T-helper 9 cell (primary cell): Measurements from ENCODE around the gene CCL14.

Source experiments
- DNase-seq: peaks from one replicate; pipeline ENCODE4 v3.0.0-alpha.2; 2020

Gene CCL14

DNA sequence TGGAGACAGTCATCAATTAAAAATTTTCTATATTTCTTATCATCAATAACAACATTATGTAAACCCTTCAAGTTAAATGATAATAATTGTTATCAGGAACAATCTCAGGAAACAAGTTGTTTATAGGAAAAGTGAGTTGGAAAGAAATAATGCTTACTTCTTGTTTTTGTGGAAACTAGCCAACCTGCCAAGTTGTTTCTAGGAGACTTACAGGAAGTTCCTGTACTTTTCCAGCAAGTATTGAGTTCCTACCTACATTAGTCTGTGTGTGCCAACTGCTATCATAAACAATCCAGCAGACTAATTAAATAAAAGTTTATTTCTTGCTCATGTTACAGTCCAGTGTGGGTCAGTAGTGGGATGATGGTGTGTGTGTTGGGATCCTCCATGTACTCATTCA lies 1.6 kb upstream of the CCL14 start:
- DNase-seq = no peak

DNA sequence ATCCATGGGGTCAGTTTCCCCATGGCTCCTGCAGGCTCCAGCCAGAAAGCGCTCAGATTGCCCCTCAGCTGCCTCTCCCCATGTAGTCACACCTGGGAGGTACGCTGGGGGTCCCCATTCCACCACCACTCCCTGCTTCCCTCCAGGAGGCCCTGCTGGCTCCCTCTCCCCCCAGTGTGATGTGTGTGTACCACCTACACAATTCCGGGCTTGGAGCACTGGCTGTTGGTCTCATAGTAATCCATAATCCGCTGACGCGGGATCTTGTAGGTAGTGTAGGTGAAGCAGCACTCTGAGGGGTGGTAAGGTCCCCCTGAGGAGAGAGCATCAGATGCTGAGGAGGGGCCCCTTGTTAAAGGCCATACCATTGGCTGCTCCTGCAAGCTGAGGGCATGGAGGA lies 2.4 kb downstream of the CCL14 start:
- DNase-seq = no peak

DNA sequence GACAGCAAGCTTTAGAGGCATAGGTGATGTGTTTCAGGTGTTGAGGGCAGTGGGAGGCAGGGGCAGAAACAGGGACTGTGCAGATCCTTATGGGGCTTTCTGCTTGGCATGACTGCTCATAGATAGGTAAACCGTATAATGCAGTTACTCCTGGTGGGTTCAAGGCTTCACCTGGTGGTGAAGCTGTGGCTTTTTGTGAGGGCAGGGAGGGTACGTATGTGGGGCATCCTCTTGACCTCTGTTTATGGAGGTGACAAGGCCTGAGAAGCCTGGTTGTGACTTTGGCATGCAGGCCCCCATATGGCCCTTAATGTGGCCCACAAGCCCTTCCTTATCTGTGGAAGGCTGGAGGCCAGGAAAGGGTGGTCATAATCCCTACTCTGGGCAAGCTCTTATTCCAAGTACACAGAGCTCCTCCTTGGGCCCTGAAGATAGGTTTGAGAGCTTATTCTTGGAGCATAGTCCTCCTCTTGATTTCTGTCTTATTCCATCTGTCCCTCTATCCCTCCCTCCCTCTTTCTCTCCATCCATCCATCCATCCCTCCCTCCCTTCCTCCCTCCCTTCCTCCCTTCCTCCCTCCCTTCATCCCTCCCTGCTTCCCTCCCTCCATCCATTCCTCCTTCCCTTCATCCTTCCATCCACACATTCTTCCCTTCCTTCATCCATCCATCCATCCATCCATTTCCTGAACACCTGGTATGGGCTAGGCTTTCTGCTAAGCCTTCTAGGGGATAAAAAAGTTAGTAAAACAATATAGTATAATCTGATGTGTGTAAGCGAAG lies 3.9 kb downstream of the CCL14 start:
- DNase-seq = no peak

DNA sequence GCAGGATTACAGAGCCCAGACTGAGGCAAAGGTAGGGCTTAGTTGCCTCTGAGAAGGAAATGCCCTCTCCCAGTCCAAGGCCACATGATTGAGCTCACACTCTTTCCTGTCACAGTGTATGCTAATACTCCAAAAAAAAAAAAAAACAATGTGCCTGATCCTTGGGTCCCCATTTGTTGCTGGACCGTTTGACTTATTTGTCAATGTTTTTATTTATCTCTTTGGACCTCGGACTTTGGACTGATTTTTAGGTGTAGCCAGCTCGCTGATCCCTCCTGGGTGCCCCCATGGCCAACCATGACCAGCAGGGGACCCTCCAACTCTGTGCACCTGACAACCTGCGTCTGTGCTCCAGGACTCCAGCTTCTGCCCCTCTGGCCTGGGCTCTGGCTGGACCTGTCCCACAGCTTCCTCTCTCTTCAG lies 4.6 kb downstream of the CCL14 start:
- no peak for DNase-seq

DNA sequence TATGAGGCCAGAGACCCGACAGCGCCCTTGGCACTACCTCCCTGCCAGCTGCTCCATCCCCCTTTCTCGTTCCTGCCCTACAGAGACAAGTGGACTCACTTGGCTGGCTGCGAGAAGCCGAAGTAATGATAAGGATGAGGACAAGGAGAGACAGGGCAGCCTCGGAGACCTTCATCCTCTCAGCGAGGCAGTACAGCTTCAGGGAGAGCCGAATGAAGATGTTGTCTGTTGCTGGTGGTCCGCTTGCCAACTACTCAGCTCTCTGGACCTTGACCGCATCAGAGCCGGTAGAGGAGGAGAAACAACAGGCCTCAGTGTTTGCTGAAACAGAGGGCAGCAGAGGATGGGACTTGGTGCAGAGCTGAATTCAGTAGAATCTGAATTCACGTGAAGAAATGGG lies 5.3 kb downstream of the CCL14 start, which contains the start of gene CCL16:
TSS of gene CCL16 (minus strand) at position 252 of the 400 bp plus-strand sequence. CDS start at position 175, 77 bp downstream.
- no peak for DNase-seq

DNA sequence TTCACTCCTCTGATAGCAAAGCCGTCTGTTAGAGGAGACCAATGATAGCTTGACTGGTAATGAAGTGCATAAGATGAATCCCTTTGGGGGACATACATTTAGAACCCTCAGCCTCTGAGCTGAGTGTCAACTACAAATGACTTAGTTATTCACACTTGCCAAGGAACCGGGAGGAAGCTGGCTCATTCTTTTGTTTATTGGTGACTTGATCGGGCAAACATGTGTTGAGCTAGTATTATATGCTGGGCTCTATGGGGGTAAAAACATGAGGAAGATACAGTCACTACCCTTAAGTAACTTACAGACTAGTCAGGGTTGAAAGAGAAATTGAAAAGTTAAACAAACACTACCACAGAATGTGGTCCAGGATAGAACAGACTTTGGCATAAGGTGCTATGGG lies 8.2 kb downstream of the CCL14 start:
- no peak for DNase-seq

DNA sequence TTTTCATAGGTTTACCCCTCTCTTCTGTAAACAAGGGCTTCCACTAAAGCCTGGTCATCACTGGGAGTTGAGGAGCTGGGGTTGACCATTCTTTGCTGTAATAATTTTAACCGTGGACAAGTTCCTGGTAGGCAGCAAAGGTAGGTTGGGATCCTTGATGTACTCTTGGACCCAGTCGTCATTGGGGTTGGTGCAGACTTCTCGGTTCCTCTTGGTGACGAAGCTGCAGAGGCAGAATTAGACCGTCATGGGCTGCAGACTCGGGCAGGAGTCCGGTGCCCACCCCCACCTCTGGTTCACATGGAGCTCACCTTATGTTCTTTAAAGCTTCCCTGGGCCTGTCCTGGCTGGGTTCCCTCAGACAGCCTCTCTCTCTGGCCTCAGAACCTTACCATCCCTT lies 9.0 kb downstream of the CCL14 start:
- DNase-seq = no peak

DNA sequence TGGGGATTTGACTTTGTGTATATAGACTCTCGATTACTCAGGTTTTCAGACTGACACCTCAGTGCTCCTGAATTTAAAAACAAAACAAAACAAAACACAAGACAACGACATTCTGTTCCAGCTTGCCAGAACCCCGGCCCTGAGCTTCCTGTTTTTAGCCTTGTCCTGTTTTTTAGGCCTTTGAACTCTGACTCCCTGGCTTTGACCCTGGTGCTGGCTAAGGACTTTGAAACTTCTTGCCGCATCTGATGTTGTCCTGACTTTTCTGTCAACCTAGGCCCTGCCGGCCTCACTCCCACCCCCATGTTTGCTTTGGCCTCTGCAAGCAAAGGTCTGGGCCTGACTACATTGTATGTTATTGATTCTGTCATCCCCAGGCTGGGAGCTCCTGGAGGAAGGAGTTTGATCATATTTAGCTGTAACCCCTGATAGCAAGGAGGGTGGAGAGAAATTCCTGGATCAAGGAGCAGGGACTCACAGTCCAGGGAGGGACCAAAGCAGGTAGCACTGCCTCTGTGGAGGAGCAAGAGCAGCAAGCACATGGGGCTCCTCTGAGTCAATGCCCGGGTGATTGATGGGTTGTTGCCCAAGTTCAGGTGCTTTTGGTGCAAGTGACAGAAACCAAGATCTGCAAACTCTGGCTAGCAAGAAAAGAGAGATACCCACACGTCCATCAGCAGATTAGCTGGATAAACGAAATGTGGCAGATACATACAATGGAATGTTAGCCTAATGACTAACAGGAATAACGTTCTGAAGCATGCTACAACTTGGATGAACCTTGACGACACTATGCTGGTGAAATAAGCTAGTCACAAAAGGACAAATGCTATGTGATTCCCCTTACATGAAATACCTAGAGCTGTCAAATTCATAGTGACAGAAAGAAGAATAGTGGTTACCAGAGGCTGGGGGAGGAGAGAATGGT lies 12.9 kb downstream of the CCL14 start:
- DNase-seq = no peak

DNA sequence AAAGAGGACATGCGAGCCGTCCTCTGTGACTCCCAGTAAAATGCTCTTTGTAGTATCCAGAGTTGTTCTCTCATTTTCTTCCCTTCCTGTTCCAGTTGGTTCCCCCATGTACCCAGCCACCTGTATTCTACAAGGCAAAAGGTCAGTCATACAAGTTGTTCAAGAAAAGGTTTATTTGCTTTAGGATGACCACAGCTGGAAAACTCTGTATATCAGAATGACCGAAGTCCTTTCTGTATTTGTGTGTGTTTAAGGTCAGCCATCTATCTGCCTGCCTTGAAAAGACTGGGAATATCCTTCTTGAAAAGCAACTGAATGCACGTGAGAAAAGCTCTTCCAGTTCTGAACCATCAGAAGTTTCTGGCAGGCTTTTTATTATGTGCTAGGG lies 13.6 kb downstream of the CCL14 start:
- no peak for DNase-seq

DNA sequence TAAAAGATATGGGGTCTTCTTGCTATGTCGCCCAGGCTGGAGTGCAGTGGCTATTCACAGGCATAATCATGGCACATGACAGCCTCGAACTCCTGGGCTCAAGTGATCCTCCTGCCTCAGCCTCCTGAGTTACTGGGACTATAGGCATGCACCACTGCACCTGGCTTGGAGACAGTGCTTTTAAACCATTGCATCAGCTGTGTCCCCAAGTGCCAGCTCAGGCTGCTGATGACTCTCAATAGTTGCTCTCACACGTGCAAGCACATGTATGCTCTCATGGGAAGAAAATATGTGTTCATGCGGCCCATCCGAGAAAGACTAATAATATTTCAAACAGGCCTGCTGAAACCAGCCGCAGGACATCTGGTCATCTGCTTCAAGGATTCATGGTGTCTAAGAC lies 14.0 kb downstream of the CCL14 start:
- no peak for DNase-seq

DNA sequence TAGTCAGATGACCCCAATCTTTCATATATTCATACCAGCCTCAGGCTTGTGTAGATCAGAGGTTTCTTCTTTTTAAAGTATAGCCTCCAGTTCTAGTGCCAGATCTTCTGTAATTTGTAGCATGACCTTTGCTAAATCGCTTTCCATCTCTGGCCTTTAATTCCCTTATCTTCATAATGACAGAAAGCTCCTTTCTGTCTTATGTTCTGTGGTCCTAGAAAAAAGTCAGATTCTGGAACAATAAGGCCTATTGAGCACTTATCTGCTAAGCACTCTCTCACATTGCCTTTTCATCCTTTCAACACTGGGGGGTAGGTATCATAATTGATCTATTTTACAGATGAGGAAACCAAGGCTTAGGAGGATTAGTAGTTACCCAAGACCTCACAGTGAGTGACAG lies 14.5 kb downstream of the CCL14 start:
- no peak for DNase-seq

DNA sequence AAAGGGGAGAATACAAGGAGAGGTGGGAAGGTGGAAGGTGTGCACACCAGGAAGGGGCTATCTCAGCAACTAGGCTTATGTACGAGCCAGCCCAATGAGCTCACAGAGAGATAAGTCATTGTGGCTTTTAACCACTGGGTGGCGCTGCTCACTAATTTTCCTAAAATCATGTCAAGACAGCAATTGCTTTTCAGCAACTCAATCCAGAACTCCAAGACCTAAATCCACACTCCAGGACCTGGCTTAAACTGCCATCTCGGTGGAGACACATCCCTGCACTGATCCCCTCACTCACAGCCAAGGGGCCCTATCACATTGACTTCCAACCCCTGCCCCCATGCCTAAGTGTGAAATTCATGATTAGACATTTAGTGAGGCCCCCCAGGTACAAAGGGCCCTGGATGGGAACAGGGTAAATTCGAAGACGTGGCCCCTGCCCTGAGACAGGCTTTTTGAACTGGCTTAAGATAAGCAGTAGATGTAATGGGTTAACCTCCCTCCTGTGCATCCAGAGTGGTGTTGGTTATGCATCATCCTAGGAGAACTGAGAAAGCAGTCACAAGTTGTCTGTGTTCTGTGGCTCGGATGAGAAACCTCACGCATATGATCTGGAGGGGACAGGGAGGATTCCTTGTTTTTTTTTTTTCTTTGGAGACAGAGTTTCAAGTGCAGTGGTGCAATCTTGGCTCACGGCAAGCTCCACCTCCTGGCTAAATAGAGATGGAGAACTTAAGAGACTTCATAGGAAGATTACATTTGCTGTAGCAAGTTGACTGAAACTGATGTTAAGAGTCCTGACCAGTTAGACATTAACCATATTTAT lies 16.8 kb downstream of the CCL14 start:
- DNase-seq = peak; percentile 63

DNA sequence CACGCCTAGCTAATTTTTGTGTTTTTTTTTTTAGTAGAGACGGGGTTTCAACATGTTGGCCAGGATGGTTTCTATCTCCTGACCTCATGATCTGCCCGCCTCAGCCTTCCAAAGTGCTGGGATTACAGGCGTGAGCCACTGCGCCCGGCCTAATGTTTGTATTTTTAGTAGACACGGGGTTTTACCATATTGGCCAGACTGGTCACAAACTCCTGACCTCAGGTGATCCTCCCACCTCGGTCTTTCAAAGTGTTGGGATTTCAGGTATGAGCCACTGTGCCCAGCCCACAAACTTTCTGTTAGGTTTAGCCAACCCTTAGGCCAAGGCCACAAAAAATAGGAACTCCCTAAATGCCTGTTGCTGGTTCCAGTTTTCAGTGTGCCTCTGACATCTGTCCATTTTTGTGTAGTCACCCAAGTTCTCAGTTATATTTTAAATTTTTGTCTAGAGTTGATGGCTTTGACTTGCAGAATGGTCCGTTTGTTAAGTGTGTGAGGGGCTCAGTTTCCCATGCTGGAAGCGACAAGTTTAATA lies 17.9 kb downstream of the CCL14 start:
- no peak for DNase-seq

DNA sequence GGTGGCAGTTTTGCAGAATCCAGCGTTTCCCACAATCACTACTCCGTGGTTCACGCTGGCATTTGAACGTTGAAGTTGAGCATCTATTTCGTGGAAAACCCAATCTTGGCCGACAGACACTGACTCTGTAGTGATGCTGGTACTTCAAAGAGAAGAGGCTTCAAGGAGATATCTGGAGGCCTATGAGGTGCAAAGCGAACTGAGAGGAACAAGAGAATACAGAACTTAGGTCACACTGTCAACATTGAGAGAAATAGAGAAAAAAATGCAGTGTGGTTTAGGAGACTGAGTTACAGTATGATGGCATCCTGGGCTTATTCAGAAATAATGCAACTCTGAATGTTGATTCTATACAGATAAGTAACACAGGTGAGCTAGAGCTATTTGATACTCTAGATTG lies 21.3 kb downstream of the CCL14 start:
- no peak for DNase-seq

DNA sequence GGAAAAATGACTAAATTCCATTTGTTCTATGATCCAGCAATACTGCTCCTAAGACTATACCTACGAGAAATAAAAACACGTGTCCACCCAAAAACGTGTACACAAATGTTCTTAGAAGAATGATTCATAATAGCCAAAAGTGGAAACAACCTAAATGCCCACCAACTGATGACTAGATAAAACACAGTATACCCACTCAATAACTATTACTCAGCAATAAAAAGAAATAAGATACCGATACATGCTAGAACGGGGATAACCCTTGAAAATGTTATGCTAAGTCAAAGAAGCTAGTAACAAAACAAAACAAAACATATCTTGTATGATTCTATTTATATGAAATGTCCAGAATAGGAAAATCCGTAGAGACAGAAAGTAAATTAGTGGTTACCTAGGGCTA lies 22.9 kb downstream of the CCL14 start:
- DNase-seq = no peak

DNA sequence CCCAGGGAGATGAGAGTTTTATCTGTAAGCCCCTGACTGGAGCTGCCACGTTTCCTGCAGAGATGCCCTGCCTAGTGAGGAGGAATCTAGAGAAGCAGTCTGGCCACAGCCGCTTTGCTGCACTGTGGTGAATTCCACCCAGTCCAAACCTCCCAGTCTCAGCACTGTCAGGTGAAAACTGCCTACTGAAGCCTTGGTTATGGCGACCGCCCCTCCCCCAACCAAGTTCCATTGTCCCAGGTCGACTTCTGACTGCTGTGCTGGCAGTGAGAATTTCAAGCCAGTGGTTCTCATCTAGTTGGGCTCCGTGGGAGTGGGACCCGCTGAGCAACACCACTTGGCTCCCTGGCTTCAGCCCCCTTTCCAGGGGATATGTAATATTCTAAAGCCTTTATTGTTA lies 32.8 kb downstream of the CCL14 start:
- no peak for DNase-seq

DNA sequence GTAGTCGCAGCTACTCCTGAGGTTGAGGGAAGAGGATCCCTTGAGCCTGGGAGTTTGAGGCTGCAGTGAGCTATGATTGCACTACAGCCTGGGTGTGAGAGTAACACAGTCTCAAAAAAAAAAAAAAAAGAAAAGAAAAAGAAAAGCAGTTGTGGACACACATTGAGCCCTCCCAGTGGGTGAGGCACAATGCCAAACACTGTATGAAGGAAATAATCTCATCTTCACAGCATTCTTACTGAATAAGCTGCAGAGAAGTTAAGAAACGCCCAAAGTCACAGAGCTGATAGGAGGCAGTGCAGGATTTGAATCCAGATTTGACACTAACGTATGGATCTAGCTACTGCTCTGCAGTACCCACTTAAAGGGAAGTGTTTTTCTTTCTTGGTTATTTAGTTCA lies 37.1 kb downstream of the CCL14 start:
- DNase-seq = no peak

DNA sequence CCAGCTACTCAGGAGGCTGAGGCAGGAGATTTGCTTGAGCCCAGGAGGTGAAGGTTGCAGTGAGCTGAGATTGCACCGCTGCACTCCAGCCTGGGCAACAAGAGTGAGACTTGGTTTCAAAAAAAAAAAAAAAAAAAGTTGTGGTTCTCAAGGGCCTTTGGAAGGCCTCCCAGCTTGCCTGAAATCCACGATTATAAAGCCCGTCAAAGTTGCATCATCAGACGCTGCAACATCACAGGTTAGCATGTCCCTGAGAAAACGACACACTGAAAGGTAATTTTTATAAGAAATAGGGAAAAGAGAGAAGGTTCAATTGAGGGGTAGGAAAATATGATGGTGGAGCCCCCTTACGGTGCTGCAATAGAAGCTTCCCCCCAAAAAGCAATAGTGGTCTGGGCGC lies 38.4 kb downstream of the CCL14 start:
- DNase-seq = no peak

DNA sequence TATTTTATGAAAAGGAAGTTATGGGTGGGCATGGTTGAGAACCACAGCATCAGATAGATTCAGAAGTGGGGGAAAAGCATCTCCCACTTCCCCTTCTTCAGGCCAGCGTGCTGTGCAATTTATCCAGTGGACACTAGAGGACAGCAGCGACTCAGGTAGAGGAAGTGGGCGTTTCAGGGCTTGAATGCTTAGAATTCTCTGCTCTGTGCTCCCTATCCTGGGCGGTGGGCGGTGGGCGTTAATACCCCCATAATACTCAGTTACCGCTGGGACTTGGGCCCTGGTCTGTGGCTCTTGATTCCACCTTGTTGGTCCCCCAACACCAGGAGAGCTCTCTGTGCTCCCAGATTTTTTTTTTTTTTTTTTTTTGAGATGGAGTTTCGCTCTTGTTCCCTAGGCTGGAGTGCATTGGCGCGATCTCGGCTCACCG lies 39.4 kb downstream of the CCL14 start:
- peak; percentile 12 for DNase-seq

DNA sequence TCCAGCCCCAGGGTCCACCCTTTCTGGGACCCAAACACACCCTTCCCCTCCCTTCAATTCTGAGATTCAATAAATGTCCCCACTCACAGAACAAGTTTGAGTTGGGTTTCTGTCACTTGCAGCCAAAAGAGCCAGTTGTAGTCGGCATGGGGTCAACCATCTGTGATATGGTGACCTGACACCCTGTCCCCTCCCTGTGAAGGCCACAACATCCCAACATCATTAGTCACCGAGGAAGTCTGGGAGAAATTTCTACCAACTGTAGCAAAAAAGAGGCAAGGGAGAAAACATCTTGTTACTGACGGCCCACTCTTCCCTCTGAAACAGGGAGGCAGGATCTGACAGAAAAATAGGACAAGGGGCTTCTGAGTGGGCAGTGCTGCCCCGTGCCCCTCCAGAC lies 42.4 kb downstream of the CCL14 start:
- no peak for DNase-seq

DNA sequence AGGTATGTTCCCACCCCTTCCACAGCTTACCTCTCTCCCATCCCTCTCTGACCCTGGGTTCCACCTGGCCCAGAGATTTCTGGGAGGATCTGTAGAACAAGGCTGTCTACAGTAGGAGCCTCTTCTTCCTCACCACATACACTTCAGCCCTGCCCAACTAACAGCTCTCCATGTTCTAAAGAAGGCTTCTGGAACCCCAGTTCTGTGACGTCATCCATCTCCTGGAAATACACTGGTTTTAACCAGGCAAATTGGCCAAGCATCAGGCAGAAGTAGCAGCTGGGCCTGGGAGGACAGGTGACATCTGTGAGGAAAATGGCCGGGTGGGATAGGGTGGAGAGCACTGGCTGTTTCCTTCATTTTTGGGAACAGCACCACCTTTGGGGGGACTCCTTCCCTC lies 43.0 kb downstream of the CCL14 start, which contains the start of gene LYZL6:
TSS of gene LYZL6 (minus strand) at position 177 of the 400 bp plus-strand sequence. CDS start 4,357 bp downstream, outside the sequence.
- DNase-seq = no peak

DNA sequence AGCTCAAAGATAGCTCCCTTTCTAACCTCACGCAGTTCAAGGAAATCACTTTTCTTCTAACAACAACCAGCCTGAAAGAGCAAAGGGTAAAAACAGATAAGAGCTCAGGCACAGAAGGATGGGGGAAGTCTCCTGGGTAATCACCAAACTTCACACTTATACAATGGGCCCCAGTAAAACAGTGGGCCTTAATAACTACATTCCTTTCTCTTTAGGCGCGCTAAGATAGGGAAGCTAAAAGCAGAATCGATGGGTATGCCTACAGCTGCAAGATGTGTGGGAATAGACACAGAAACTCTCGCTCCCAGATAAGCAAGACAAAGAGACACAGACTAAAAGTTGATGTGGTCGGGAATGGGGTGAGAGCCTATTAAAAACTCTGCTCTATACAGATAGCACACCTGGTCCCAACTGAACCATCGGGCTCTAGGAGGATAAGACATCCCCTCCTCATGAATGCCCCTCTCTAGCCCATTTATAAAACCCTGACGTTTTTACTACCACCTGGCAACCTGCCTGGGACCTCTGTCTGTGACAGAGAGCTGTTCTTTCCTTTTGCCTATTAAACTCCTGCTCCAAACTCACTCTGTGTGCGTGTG lies 43.8 kb downstream of the CCL14 start:
- DNase-seq = no peak
